ENCODE data around the gene RTP2. TPM values are rescaled to one million over a fixed set of nuclear protein-coding genes. Genes with fewer than 3 reads are reported as not detected.

The RTP2 gene
- total RNA-seq, 2 donors from 2014 or later = not detected

DNA sequence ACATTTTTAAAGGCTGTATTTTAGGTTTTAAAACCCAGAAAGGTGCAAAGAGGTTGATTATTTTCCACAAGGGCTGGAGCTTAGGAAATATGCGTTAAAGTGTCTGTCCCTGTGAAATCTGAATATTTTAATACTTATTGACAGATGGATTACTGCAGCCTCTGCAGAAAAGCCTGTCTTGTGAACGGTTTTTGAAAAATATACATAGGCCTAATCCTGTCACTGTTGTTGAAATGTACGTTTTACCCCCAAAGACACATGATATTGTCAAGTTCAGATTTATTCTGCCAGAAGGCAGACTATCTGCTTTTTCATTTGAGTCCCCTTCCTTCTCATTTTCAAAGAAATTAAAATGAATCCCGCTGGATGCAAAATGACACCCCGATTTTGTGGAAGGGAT lies 45.1 kb upstream of the RTP2 start:
- intact Hi-C loops (cut with DNase I) = loop anchor here (10.0 kb wide), 3 partner anchors 837 to 1017 kb away; no protein-coding TSS in a partner anchor
- no peaks in the 10 kb centered on the region for H3K9me3 ChIP-seq
- 50% methylated on average over 5 of the region's 5 CpGs for WGBS
- no peak for DNase-seq (ENCODE audit: low spot score)
- H3K4me1 ChIP-seq (replicated peaks) = peaks cover 8% of the 10 kb centered on the region
- no peaks in the 10 kb centered on the region for H3K36me3 ChIP-seq
- H3K27me3 ChIP-seq (replicated peaks; ENCODE audit: insufficient read depth) = no peaks in the 10 kb centered on the region
- no peak overlapping the region for H3K4me3 ChIP-seq
- peak overlapping the region; percentile 96 to 97 for H3K27ac ChIP-seq
- no peak for TF ChIP-seq POLR2A (IDR thresholded peaks at IDR 0.05)
- no peak for TF ChIP-seq POLR2AphosphoS5 (IDR thresholded peaks at IDR 0.05)
- TF ChIP-seq, protein P1, sequence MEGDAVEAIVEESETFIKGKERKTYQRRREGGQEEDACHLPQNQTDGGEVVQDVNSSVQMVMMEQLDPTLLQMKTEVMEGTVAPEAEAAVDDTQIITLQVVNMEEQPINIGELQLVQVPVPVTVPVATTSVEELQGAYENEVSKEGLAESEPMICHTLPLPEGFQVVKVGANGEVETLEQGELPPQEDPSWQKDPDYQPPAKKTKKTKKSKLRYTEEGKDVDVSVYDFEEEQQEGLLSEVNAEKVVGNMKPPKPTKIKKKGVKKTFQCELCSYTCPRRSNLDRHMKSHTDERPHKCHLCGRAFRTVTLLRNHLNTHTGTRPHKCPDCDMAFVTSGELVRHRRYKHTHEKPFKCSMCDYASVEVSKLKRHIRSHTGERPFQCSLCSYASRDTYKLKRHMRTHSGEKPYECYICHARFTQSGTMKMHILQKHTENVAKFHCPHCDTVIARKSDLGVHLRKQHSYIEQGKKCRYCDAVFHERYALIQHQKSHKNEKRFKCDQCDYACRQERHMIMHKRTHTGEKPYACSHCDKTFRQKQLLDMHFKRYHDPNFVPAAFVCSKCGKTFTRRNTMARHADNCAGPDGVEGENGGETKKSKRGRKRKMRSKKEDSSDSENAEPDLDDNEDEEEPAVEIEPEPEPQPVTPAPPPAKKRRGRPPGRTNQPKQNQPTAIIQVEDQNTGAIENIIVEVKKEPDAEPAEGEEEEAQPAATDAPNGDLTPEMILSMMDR (IDR thresholded peaks at IDR 0.05) = no peak

DNA sequence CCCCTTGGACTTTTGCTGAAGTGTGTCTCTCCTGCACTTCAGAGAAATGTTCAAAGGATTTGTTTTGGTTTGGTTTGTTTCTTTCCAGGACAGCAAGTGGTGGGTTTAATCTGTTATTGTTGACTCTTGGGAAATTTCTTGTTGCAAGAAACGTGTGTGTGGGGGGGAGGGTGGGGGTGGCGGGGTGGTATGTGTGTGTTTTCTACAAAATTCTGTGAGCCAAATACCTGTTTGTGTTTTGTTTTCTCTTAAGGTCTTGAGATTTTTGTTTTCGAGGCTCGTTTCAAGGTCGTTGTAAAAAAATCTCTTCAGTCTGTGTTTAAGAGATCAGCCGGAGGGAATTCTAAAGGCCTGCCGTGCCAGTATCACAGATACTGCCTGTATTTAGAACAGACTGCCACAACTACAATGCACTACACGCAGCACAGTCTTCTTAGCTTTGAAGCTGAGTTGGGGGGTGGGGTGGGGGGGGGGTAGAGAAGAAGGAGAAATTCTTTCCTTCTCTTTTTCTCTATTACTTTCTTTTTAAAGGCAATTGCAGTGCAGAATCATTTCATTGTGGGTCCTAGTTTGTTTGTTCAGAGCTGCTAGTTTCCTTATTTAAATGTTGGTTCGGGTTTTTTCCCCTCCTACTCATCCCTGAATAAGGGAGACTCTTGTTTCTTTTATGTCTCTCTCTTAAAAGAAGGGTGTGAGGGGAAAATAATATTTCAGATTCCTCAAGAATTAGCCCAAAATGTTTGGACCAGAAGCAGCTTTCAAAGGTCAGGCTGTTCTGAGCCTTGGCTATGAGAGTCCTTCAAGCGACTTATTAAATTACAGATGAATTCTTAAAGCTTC lies 44.3 kb upstream of the RTP2 start:
- Histone ChIP-seq H3K4me1 (replicated peaks) (peaks cover 8% of the 10 kb centered on the region), H3K27ac (peak overlapping the region; percentile 96 to 97), H3K4me3 (peak overlapping the region in 1 of 2 donors; percentile 83), H3K36me3 (no peaks in the 10 kb centered on the region), H3K27me3 (replicated peaks; ENCODE audit: insufficient read depth) (no peaks in the 10 kb centered on the region), H3K9me3 (no peaks in the 10 kb centered on the region)
- 14% methylated on average over 10 of the region's 10 CpGs for WGBS
- DNase-seq (ENCODE audit: low spot score) = no peak
- intact Hi-C loops (cut with DNase I) = loop anchor here (10.0 kb wide), 3 partner anchors 838 to 1018 kb away; no protein-coding TSS in a partner anchor
- TF ChIP-seq, protein P1 (IDR thresholded peaks at IDR 0.05) = no peak
- TF ChIP-seq POLR2AphosphoS5 (IDR thresholded peaks at IDR 0.05) (no peak), POLR2A (IDR thresholded peaks at IDR 0.05) (no peak)

DNA sequence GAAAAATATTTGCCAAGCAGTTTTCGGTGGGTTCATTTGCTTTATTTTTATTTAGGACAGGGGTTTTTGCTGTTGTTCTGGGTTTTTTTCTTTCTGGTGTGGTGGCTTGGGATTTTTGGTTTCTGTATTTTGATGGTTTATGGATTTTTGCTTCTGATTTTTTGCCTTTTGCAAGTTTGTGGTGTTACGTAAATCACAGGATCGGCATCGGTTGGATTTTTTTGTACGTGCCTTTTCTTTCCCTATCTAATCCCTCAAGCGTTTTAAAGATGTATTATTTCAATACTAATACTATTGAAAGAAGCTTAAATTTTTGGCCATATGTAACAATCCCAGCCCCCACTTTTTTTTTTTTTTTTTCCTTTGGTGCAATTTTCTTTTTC lies 43.7 kb upstream of the RTP2 start:
- intact Hi-C loops (cut with DNase I) = loop anchor here (10.0 kb wide), 3 partner anchors 839 to 1019 kb away; no protein-coding TSS in a partner anchor
- no peaks in the 10 kb centered on the region for H3K36me3 ChIP-seq
- WGBS = 10% methylated on average over 6 of the region's 6 CpGs

DNA sequence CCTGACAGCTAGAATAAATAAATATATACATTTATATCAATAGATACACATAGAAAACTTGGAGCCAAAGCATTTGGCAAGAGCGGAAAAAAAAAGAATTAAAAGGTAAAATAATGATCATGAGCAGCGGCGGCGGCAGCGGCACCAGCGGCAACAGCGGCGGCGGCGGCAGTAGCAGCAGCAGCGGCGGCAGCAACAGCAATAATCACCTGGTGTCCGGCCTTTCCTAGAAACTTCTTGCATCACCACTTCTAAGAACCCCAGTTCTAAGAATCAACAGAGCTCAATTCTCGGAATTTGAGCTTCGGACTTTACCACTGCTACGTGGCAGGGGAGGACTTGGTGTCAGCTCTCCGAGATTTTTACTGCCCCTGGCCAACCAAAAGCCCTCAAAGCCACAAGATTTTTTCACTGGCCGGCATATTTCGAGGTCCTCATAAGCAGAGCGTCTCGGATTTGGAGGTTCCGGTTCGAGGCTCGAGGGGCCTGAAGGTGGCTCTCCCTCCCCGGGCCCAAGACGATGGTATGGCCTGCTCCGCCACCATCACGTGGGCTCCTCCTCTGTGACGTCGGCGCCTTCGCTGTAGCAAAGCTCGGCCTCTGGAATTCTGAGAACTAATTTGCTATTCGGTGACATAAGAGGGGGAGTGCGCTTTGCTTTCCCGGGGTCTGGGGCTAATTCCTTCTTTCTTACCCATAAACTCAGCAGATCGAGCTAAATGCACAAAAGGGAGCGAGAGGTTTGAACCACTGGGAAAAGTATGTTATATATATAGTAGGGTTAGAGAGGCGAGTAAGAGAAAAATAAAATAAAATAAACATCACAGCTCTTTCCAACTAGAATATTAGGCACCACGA lies 43.1 kb upstream of the RTP2 start, which contains the start of gene BCL6:
Gene BCL6 (minus strand): TSS at position 268 of the 858 bp plus-strand sequence. CDS start 11,775 bp downstream, outside the sequence.
- WGBS = under 1% methylated on average over 40 of the region's 40 CpGs
- peak; percentile 94 for DNase-seq (ENCODE audit: low spot score)
- peaks cover 11% of the 10 kb centered on the region for H3K4me1 ChIP-seq (replicated peaks)

More for the DNA sequence above, 43.7 kb upstream of the RTP2 start:
- H3K4me1 ChIP-seq (replicated peaks) = peaks cover 8% of the 10 kb centered on the region
- H3K27ac ChIP-seq = peak overlapping the region; percentile 96 to 97
- no peaks in the 10 kb centered on the region for H3K27me3 ChIP-seq (replicated peaks; ENCODE audit: insufficient read depth)
- H3K4me3 ChIP-seq = peak overlapping the region; percentile 68 to 83
- TF ChIP-seq POLR2A (IDR thresholded peaks at IDR 0.05) = no peak
- TF ChIP-seq, protein P1 (IDR thresholded peaks at IDR 0.05) = no peak
- TF ChIP-seq POLR2AphosphoS5 (IDR thresholded peaks at IDR 0.05) = no peak
- no peaks in the 10 kb centered on the region for H3K9me3 ChIP-seq
- DNase-seq (ENCODE audit: low spot score) = no peak

More for the DNA sequence above, 43.1 kb upstream of the RTP2 start, which contains the start of gene BCL6:
- Histone ChIP-seq H3K9me3 (no peaks in the 10 kb centered on the region), H3K27ac (peak within 1 kb of the TSS; percentile 96 to 97), H3K27me3 (replicated peaks; ENCODE audit: insufficient read depth) (no peaks in the 10 kb centered on the region), H3K36me3 (no peaks in the 10 kb centered on the region), H3K4me3 (peak within 1 kb of the TSS; percentile 68 to 83)
- intact Hi-C loops (cut with DNase I) = loop anchor here (2.0 to 10.0 kb wide), 4 partner anchors 409 to 1019 kb away; partner anchors contain the start of gene LPP
- TF ChIP-seq POLR2A (IDR thresholded peaks at IDR 0.05) = peak; percentile 96
- peak; percentile 98 for TF ChIP-seq POLR2AphosphoS5 (IDR thresholded peaks at IDR 0.05)
- TF ChIP-seq, protein P1 (IDR thresholded peaks at IDR 0.05) = peak in 3 of 4 experiments; percentile 10 to 29 (median 13)

Measured in prostate gland (tissue), 2 donors.